NCI-H128 (cell line): ENCODE results near the gene ZCWPW1.
"Not testable (repeated sequence)": the region's sequence is repeated elsewhere in the genome, so short reads cannot be mapped to it uniquely, and the experiment has no call there.

Experiments
- DNase-seq: peaks from one replicate; lab custom pipeline; 2025; ENCODE audit not compliant: unreplicated experiment; lab: John Stamatoyannopoulos, UW

ZCWPW1 gene

GRCh38 chr7:100456562-100456961, 28.1 kb upstream of the ZCWPW1 start:
- no peak for DNase-seq

DNA sequence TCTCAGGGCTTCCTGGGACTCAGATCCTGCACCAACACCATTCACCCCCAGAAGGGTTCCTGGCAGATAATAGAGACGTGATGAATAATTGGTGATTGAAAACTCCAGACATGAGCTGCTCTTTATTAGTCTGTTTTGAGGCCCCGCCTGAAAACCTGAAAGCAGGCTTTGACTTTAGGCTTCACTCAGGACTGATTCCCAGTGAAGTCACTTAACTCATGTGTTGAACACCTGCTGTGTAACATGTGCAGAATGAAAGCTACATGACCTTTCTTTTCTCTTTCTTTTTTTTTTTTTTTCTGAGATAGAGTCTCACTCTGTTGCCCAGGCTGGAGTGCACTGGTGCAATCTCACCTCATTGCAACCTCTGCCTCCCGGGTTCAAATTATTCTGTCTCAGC, 26.7 kb upstream of the ZCWPW1 start:
- no peak for DNase-seq

GRCh38 chr7:100453854-100454253, 25.4 kb upstream of the ZCWPW1 start:
- DNase-seq: not testable (repeated sequence)

- DNase-seq: no peak
These were observed 24.0 kb upstream of the ZCWPW1 start for GRCh38 chr7:100452513-100452912.

DNA sequence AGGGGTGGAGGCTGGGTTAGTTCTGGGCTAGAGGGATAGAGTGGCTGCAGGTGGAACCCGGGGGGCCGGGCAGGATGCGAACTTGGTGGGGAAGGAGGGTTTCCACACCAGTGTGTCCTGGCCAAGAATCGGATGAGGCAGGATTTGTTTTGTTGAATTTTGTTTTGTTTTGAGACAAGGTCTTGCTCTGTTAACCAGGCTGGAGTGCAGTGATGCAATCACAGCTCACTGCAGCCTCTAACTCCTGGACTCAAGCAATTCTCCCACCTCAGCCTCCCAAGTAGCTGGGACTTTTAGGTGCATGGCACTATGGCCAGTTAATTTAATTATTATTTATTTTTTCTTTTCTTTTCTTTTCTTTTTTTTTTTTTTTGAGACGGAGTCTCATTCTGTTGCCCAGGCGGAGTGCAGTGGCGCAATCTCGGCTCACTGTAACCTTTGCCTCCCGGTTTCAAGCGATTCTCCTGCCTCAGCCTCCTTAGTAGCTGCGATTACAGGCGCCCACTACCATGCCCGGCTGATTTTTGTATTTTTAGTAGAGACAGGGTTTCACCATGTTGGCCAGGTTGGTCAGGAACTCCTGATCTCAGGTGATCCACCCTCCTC, 20.8 kb upstream of the ZCWPW1 start:
- no peak for DNase-seq

GRCh38 chr7:100447363-100447762, 18.9 kb upstream of the ZCWPW1 start:
- DNase-seq: not testable (repeated sequence)

GRCh38 chr7:100446040-100446439, 17.5 kb upstream of the ZCWPW1 start:
- DNase-seq: no peak

DNA sequence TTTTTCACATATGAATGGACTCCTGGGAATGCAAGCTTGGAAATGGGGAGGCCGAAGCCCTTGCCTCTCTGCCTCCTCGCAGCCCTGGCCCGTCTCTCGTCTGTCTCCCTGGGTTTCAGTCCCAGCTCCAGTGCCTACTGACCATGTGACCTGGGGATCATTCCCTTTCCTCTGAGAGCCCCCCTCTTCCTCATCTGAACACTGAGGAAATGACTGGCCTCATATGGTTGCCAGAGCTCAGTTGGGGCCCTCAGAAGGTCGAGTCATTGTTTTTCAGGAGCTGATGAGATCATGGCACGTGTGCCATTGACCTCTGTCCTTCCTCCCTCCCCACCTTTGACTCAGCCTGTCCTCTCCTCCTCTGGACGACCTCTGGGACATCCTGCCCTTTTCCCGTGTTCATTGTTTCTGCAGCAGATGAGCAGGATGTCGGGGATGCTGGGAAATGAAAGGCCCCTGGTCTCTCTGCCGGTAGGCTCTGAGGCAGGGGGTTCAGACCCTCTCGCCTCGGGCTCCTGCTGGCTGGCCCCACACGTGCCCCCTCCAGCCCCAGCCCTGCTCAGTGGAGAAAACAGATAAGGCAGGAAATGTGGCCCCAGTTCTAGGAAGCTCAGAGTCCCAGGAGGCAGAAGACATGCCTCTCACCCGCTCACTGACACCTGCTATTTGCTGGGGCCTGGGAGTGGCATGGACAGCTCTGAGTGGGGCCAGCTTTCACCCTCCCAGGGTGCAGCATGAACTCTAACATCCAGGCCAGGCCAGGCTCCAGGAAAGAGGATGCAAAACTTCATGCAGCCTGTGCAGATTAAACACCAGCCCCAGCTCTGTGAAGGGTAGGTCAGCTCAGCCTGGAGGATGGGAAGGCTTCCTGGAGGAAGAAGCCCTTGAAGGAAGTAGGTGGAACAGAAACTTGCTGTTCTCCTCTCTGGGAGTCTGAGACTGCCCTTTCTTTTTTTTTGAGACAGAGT, 16.1 kb upstream of the ZCWPW1 start:
- DNase-seq: no peak

DNA sequence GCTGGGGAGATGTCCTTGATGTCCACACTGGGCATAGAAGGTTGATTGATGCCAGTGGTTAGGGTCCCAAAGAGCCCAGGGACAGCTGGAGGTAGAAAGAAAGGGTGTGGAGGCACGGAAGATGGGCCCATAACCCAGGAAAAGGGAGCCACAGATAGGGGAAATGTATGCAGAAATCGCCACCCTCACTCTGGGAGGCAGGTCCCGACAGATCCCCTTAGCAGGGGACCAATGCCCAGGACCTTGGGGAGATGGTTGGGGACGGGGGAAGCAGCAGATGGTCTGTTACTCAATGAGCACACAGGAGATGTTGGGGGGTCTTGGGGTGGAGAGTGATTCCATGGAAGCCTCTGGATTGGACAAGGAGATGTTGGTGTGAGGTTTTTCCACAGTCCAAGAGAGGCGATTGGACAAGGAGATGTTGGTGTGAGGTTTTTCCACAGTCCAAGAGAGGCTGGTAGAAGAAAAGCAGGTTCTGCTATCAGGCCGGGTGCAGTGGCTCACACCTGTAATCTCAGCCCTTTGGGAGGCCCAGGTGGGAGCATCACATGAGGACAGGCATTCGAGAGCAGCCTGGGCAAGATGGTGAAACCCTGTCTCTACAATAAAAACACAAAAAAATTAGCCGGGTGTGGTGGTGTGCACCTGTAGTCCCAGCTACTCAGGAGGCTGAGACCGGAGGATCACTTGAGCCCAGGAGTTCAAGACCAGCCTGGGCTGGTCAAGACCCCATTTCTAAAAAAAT, 14.8 kb upstream of the ZCWPW1 start:
- DNase-seq: no peak

- no peak for DNase-seq
These were observed 13.4 kb upstream of the ZCWPW1 start for GRCh38 chr7:100441641-100442535.

DNA sequence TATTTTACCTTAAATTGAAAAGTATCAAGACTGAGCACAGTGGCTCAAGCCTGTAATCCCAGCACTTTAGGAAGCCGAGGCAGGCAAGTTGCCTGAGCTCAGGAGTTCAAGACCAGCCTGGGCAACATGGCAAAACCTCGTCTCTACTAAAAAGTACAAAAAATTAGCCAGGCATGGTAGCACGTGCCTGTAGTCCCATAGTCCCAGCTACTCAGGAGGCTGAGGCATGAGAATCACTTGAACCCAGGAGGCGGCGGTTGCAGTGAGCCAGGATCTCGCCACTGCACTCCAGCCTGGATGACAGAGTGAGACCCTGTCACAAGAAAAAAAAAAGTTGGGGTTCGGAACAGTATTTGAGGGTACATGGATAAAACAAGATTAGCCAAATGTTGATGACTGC, 10.7 kb upstream of the ZCWPW1 start:
- not testable (repeated sequence) for DNase-seq

GRCh38 chr7:100438731-100439130, 10.2 kb upstream of the ZCWPW1 start:
- DNase-seq: not testable (repeated sequence)

- no peak for DNase-seq
These were observed 9.7 kb upstream of the ZCWPW1 start for GRCh38 chr7:100438172-100438571.

- no peak for DNase-seq
These were observed 8.9 kb upstream of the ZCWPW1 start for GRCh38 chr7:100437150-100438100.

DNA sequence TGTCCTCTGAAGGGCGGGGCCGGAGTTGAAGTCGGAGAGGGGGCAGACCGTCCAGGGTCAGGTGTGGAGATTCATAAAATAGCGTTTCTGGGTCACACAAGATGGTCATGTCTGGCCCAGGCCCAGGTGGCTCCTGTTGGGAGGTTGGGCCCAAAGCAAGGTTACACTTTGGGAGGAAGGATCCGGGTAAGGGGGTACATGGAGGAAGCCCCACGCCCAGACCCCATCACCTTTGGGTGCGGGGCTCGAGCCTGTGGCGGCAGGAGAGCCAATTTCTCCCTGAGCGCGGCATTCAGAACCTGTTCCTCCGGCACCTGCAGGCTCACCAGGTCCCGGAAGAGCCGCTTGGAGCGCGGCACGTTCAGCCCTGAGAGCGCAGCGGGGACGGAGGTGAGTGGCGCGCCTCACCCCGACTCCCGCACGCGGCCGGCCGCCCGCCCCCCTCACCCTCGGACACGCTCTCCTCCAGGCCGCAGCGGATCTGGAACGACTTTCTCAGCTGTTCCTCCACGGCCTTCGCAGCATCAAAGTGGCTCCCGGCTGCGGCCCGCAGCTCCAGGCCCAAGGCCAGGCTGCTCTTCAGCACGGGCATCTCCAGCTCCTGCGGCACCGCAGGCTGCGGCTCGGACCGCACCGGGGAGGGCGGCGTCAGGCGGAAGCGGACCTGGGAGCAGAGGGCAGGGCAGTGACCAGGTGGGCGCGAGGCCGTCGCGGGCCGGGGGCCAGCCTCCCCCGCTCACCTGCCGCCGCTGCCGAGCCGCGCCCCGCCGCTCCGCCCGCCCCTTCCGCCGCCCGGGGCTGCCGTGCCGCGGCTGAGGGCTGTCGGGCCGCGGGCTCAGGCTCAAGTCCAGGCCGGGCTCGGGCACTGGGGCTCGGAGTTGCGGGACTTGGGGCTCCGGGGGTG, 7.2 kb upstream of the ZCWPW1 start:
- DNase-seq: no peak

GRCh38 chr7:100434297-100435144, 6.0 kb upstream of the ZCWPW1 start:
- DNase-seq: no peak

DNA sequence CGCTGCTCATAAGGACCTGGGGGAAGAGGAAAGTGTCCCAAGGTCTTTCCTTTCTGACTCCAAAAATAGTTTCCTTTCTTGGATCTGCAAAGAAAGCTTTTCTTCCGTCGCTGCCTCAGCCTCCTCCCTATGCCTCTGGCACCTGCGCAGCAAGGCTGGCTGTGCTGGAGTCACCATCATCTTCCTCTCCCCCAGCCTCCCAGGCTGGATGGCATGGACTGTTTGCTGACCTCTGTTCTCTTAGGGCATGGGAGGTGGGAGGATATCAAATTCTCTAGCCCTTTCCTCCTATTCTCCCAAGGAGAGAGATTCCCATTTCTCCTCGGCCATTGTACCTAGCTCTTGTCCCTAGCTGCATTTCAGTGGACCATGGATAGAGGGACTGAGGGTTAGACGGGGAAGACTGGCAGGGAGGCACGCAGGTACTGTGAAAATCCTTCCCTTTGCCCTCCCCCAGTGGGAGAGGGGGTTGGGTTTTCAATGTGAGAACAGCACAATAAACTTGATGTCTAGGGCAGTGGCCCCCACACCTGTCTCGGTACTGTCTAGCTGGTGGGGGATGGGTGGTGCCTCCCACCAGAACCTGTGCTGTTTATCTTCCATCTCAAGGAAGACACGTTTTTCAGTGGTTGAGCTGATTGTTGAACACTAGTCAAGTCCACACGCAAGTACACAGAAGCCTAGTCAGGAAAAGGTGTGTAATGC, 5.2 kb upstream of the ZCWPW1 start:
- DNase-seq: no peak
